Activated B cell treated with CpG ODN at 0.5 μM for 24 hours (primary cell): ENCODE data around the gene NFX1. TPM values are rescaled to one million over a fixed set of nuclear protein-coding genes. Genes with fewer than 3 reads are reported as not detected.

ENCODE experiments used
- ATAC-seq: fragments of 200-7000 bp; cut with Tn5 transposase; one replicate; pipeline ENCODE4 v1.10.0; 2021; ENCODE audit warnings: low read depth, mild to moderate bottlenecking, moderate library complexity
- CTCF ChIA-PET: fragments of 350-600 bp; sonication (Branson Sonifier 250); formaldehyde crosslinking; loops from one replicate; lab custom pipeline; 2021; ENCODE audit warnings: antibody characterized with exemption; lab: Charles Lee
- POLR2A ChIA-PET: fragments of 350-600 bp; sonication (Branson Sonifier 250); formaldehyde crosslinking; loops from one replicate; lab custom pipeline; 2021; ENCODE audit warnings: antibody characterized with exemption; lab: Charles Lee
- DNase-seq: peaks from one replicate; pipeline ENCODE4 v3.0.0; 2022
- H3K27ac Mint-ChIP-seq: one replicate; pipeline ENCODE4 v1.8.0; 2020; ENCODE audit warnings: mixed read lengths
- H3K27me3 Mint-ChIP-seq: one replicate; pipeline ENCODE4 v1.8.0; 2021; ENCODE audit warnings: mixed read lengths
- H3K36me3 Mint-ChIP-seq: one replicate; pipeline ENCODE4 v1.8.0; 2021; ENCODE audit warnings: low read depth, mixed read lengths
- H3K4me1 Mint-ChIP-seq: one replicate; pipeline ENCODE4 v1.8.0; 2021; ENCODE audit warnings: mixed read lengths
- H3K4me3 Mint-ChIP-seq: one replicate; pipeline ENCODE4 v1.8.0; 2020; ENCODE audit warnings: mild to moderate bottlenecking, mixed read lengths
- H3K9me3 Mint-ChIP-seq: one replicate; pipeline ENCODE4 v1.8.0; 2020; ENCODE audit warnings: mixed read lengths
- intact Hi-C: fragments of 100-400 bp; cut with micrococcal nuclease; formaldehyde crosslinking; loops from one replicate; pipeline ENCODE4 v1.15.1; 2024
- total RNA-seq: library from RNA; stranded (reverse); gene quantifications from 2 replicates; pipeline ENCODE4 v1.2.3, GENCODE V29; 2022
- TF ChIP-seq, protein P1 (sequence below): fragments of 200-600 bp; IDR thresholded peaks from one replicate; pipeline ENCODE4 v1.8.0; 2022; ENCODE audit warnings: antibody characterized with exemption, mild to moderate bottlenecking

NFX1 gene
- total RNA-seq, 1 donor from 2014 or later: 57.2 TPM

DNA sequence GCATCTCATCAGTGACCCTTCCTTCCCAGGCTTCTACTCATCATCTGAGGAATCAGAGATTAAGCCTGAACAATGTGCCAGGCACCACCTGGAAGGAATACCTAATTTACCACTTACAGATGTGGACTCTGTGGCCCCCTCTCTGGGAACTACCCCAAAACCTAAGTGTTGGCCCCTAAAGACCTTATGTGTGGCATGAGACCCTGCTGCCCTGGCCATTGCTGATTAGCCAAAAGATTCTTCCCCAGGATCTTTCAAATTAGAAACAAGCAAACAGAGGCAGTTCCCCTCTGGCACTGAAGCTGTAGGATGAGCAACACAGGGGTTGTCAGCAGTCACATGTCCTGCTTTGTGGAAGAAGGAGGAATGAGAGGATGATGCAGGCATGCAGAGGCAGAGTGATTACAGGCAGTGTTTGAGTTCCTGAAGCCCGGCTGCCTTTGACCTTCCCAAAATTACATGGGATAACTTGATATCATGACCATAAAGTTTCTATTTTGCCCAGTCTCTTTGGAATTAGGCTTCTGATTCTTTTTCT is 39.8 kb upstream of the NFX1 start:
- H3K4me3 Mint-ChIP-seq: no peak overlapping the region
- H3K4me1 Mint-ChIP-seq: peaks cover 11% of the 10 kb centered on the region
- intact Hi-C loops: no loop called here
- DNase-seq: no peak
- no peaks in the 10 kb centered on the region for H3K27me3 Mint-ChIP-seq
- H3K36me3 Mint-ChIP-seq: peaks cover 44% of the 10 kb centered on the region
- ChIA-PET CTCF (no interaction called here), POLR2A (interaction anchor here (0.9 kb wide), 1 partner anchor 10 kb away, joined by 3 read pairs; the partner anchor contains the start of gene SPINK4)
- ATAC-seq: no peak
- no peak overlapping the region for H3K27ac Mint-ChIP-seq
- H3K9me3 Mint-ChIP-seq: no peaks in the 10 kb centered on the region
- TF ChIP-seq, protein P1, sequence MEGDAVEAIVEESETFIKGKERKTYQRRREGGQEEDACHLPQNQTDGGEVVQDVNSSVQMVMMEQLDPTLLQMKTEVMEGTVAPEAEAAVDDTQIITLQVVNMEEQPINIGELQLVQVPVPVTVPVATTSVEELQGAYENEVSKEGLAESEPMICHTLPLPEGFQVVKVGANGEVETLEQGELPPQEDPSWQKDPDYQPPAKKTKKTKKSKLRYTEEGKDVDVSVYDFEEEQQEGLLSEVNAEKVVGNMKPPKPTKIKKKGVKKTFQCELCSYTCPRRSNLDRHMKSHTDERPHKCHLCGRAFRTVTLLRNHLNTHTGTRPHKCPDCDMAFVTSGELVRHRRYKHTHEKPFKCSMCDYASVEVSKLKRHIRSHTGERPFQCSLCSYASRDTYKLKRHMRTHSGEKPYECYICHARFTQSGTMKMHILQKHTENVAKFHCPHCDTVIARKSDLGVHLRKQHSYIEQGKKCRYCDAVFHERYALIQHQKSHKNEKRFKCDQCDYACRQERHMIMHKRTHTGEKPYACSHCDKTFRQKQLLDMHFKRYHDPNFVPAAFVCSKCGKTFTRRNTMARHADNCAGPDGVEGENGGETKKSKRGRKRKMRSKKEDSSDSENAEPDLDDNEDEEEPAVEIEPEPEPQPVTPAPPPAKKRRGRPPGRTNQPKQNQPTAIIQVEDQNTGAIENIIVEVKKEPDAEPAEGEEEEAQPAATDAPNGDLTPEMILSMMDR: no peak

GRCh38 chr9:33254211-33254610 is 36.1 kb upstream of the NFX1 start:
- Mint-ChIP-seq H3K4me3 (no peak overlapping the region), H3K27me3 (no peaks in the 10 kb centered on the region), H3K27ac (no peak overlapping the region), H3K36me3 (peaks cover 75% of the 10 kb centered on the region), H3K9me3 (no peaks in the 10 kb centered on the region), H3K4me1 (peaks cover 8% of the 10 kb centered on the region)
- intact Hi-C loops: no loop called here
- no peak for DNase-seq
- ATAC-seq: no peak
- TF ChIP-seq, protein P1: no peak
- ChIA-PET POLR2A (interaction anchor here (0.6 to 1.0 kb wide), 3 partner anchors 10 to 199 kb away, joined by 3 to 5 read pairs (median 3); partner anchors contain the start of gene BAG1), CTCF (interaction anchor here (1.1 kb wide), 1 partner anchor 28 kb away, joined by 3 read pairs; no protein-coding TSS in a partner anchor)

- Mint-ChIP-seq H3K4me1 (peaks cover 2% of the 10 kb centered on the region), H3K27ac (no peak overlapping the region), H3K27me3 (no peaks in the 10 kb centered on the region), H3K4me3 (no peak overlapping the region), H3K9me3 (no peaks in the 10 kb centered on the region), H3K36me3 (peaks cover 81% of the 10 kb centered on the region)
- intact Hi-C loops: no loop called here
- ChIA-PET CTCF (interaction anchor here (1.1 kb wide), 1 partner anchor 29 kb away, joined by 3 read pairs; no protein-coding TSS in a partner anchor), POLR2A (no interaction called here)
- DNase-seq: no peak
- no peak for ATAC-seq
- TF ChIP-seq, protein P1: no peak
These were observed 35.3 kb upstream of the NFX1 start for GRCh38 chr9:33255014-33255413.

DNA sequence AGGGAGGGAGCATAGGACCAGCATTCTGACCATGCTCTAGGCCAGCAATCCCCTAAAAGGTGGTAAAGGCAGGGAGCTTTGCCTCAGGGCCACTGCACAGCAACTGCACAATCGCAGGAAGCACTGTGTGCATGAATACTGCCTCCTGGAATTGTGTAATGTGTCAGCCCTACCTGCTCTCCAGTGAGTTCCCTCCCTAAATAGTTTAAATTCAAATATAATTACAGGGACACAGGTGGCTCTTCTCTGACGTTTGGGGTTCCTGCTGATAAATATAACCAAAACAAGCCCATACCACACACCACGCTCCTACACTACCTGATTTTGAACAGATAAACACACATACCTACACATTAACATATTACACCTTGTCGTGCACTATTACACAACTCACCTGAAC is 34.8 kb upstream of the NFX1 start:
- TF ChIP-seq, protein P1: no peak
- Mint-ChIP-seq H3K4me3 (no peak overlapping the region), H3K27ac (no peak overlapping the region), H3K27me3 (no peaks in the 10 kb centered on the region), H3K36me3 (peaks cover 83% of the 10 kb centered on the region), H3K9me3 (no peaks in the 10 kb centered on the region), H3K4me1 (no peaks in the 10 kb centered on the region)
- POLR2A ChIA-PET: interaction anchor here (1.2 kb wide), 1 partner anchor 10 kb away, joined by 4 read pairs; the partner anchor contains the start of genes BAG1 and CHMP5
- intact Hi-C loops: no loop called here
- DNase-seq: no peak
- no peak for ATAC-seq
- CTCF ChIA-PET: no interaction called here

GRCh38 chr9:33256236-33256635 is 34.1 kb upstream of the NFX1 start:
- TF ChIP-seq, protein P1: no peak
- peaks cover 86% of the 10 kb centered on the region for H3K36me3 Mint-ChIP-seq
- no peaks in the 10 kb centered on the region for H3K4me1 Mint-ChIP-seq
- ChIA-PET POLR2A (interaction anchor here (1.2 kb wide), 1 partner anchor 9 kb away, joined by 4 read pairs; the partner anchor contains the start of genes BAG1 and CHMP5), CTCF (no interaction called here)
- H3K27me3 Mint-ChIP-seq: no peaks in the 10 kb centered on the region
- H3K4me3 Mint-ChIP-seq: no peak overlapping the region
- no peak for DNase-seq
- no peaks in the 10 kb centered on the region for H3K9me3 Mint-ChIP-seq
- no peak for ATAC-seq
- H3K27ac Mint-ChIP-seq: no peak overlapping the region
- intact Hi-C loops: no loop called here
